ENCODE data around the gene RIMS3. TPM values are rescaled to one million over a fixed set of nuclear protein-coding genes. Genes with fewer than 3 reads are reported as not detected.
"Not testable (repeated sequence)": the region's sequence is repeated elsewhere in the genome, so short reads cannot be mapped to it uniquely, and the experiment has no call there.

Gene RIMS3
- polyA plus RNA-seq, 4 donors: under 0.01 to 3.4 (median 1.1) TPM; not detected in 1

DNA sequence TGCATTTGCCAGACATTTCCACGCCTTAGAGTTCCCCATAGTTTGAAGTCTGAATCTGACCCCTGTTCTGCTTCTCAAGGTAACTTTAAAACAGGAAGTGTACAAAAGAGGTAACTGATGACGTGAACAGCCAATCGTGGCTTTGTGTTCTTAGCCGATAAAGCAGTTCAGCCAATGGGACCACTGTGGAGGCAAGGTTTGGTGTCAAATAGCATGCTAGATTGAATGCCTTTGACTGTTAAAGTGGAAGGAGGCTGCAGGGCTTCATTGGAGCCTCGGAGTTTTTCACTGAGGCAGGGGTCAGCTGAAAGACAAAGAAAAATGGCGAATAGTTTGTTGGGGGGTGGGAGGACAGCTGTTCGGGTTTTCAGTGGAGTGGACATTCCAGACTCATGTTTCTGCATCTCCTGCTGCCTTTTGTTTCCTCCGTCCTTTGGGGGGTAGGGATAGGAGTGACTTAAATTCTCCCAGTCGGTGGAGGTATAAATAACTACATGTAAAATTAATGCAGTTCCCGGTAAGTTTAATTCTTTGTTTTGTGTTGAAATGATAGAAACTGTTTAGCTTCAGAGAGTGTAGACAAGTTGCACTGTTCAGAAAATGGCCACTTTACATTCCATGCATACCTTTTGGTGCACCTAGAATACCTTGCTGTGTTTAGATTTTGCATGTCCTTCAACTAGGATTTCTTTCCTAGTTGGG lies 43.8 kb upstream of the RIMS3 start:
- 2% methylated on average over 10 of the region's 10 CpGs for WGBS, 3 donors
- peaks cover 0 to 4% (median 0%) of the 10 kb centered on the region in 3 donors for H3K36me3 ChIP-seq (ENCODE audit: control insufficient read depth in 3 of 3, insufficient read depth in 2 of 3, low read depth in 1 of 3, low read length in 3 of 3)
- peak overlapping the region in 2 of 3 donors; percentile 60 to 68 for H3K4me3 ChIP-seq (ENCODE audit: low read depth in 1 of 3, low read length in 3 of 3)
- H3K27me3 ChIP-seq (ENCODE audit: control insufficient read depth in 3 of 3, insufficient read depth in 3 of 3, low read length in 3 of 3): no peaks in the 10 kb centered on the region
- no peaks in the 10 kb centered on the region for H3K9me3 ChIP-seq (ENCODE audit: control insufficient read depth in 2 of 2, insufficient read depth in 1 of 2, low read depth in 1 of 2, low read length in 1 of 2)
- peak; percentile 94 to 99 for DNase-seq
- H3K4me1 ChIP-seq (ENCODE audit: control insufficient read depth in 3 of 3, insufficient read depth in 2 of 3, low read depth in 1 of 3, low read length in 2 of 3): peaks cover 5 to 12% (median 8%) of the 10 kb centered on the region in 3 donors
- FAIRE-seq: no peak
- peak overlapping the region; percentile 43 to 94 (median 76) for H3K27ac ChIP-seq (ENCODE audit: low read depth in 1 of 3, low read length in 2 of 3)

DNA sequence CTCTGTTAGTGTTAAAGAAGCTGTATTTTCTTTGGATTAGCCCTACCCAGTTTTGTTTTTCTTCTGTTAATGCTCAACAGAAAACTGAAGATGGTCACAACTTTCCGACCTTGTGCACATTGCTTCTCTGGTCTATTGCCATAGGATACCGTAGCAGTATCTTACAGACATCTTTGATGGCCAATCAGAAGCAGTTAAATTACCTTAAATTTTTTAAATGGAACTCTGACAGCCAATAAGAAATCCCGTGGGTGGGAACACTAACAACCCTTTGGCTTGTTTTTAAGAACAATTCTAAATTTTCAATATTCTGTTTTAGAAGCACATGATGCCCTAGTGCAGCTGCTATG lies 43.2 kb upstream of the RIMS3 start:
- Histone ChIP-seq H3K4me3 (ENCODE audit: low read depth in 1 of 3, low read length in 3 of 3) (peak overlapping the region in 2 of 3 donors; percentile 20 to 68), H3K9me3 (ENCODE audit: control insufficient read depth in 2 of 2, insufficient read depth in 1 of 2, low read depth in 1 of 2, low read length in 1 of 2) (no peaks in the 10 kb centered on the region), H3K36me3 (ENCODE audit: control insufficient read depth in 3 of 3, insufficient read depth in 2 of 3, low read depth in 1 of 3, low read length in 3 of 3) (peaks cover 0 to 4% (median 0%) of the 10 kb centered on the region in 3 donors), H3K27ac (ENCODE audit: low read depth in 1 of 3, low read length in 2 of 3) (peak overlapping the region; percentile 43 to 94 (median 76)), H3K27me3 (ENCODE audit: control insufficient read depth in 3 of 3, insufficient read depth in 3 of 3, low read length in 3 of 3) (no peaks in the 10 kb centered on the region), H3K4me1 (ENCODE audit: control insufficient read depth in 3 of 3, insufficient read depth in 2 of 3, low read depth in 1 of 3, low read length in 2 of 3) (peaks cover 5 to 12% (median 8%) of the 10 kb centered on the region in 3 donors)
- no peak for DNase-seq
- no peak for FAIRE-seq
- WGBS, 3 donors: 0 to 8% (median 1%) methylated on average over 3 of the region's 3 CpGs

DNA sequence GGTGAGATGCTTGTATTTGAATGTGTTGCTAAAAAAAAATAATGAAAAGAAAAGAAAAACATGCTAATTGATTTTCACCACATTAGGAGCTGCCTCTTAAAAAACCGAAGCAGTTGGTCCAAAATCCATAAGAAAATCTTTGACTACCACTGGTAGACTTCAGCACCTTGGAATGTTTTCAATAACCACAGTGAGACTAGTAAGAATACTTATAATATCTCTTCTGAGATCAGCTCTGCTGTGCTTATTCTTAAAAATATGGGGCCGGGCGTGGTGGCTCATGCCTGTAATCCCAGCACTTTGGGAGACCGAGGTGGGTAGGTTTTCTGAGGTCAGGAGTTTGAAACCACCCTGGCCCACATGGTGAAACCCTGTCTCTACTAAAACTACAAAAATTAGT lies 41.1 kb upstream of the RIMS3 start:
- H3K27me3 ChIP-seq (ENCODE audit: control insufficient read depth in 3 of 3, insufficient read depth in 3 of 3, low read length in 3 of 3): no peaks in the 10 kb centered on the region
- DNase-seq: no peak
- no peaks in the 10 kb centered on the region for H3K36me3 ChIP-seq (ENCODE audit: control insufficient read depth in 3 of 3, insufficient read depth in 2 of 3, low read depth in 1 of 3, low read length in 3 of 3)
- H3K4me3 ChIP-seq (ENCODE audit: low read depth in 1 of 3, low read length in 3 of 3): no peak overlapping the region
- H3K9me3 ChIP-seq (ENCODE audit: control insufficient read depth in 2 of 2, insufficient read depth in 1 of 2, low read depth in 1 of 2, low read length in 1 of 2): no peaks in the 10 kb centered on the region
- peaks cover 4 to 10% (median 4%) of the 10 kb centered on the region in 3 donors for H3K4me1 ChIP-seq (ENCODE audit: control insufficient read depth in 3 of 3, insufficient read depth in 2 of 3, low read depth in 1 of 3, low read length in 2 of 3)
- WGBS, 3 donors: 96 to 98% (median 97%) methylated on average over 4 of the region's 4 CpGs
- no peak overlapping the region for H3K27ac ChIP-seq (ENCODE audit: low read depth in 1 of 3, low read length in 2 of 3)
- FAIRE-seq: no peak

DNA sequence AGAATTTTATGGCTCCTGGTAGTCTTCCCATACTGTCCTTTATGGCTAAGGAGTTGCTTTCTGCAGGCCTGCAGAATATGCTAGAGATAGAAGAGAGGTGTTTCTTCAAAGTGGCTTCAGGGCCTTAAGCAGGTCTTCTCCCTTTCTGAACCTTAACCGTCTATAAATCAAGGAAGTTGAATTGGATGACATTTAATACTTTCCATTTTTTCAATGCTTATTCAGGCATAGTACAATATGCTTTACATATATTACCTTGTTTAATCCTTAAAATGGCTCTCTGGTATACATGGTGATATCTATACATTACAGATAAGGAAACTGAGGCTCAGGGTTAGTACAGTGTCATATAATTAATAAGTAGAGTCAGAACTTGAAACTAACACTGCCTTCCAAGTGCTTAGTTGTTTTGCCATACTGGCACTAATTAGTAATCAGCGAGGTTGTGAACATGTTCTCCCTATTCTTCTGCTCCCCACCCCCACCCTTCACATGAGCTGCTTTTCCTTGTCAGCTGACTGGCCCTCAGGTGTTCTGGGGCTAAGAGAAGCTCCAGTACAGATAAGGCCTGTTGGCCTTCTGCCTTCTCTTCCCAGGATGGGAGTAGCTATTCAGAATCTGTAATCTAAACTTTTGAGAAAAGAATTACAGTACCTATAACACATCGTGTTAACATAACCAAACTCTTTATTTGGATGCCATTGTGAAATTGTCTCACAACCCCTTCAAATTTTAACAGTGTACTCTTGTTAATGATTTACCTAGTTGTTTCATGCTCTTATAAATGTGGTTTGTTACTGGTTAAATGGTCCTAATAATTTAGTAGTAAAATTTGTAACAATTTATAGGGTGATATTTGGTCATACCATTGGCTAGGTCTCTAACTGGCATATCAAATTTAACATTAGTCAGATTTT lies 39.6 kb upstream of the RIMS3 start:
- no peaks in the 10 kb centered on the region for H3K36me3 ChIP-seq (ENCODE audit: control insufficient read depth in 3 of 3, insufficient read depth in 2 of 3, low read depth in 1 of 3, low read length in 3 of 3)
- H3K9me3 ChIP-seq (ENCODE audit: control insufficient read depth in 2 of 2, insufficient read depth in 1 of 2, low read depth in 1 of 2, low read length in 1 of 2): no peaks in the 10 kb centered on the region
- peak overlapping the region in 1 of 3 donors; percentile 49 for H3K27ac ChIP-seq (ENCODE audit: low read depth in 1 of 3, low read length in 2 of 3)
- no peak overlapping the region for H3K4me3 ChIP-seq (ENCODE audit: low read depth in 1 of 3, low read length in 3 of 3)
- no peaks in the 10 kb centered on the region for H3K27me3 ChIP-seq (ENCODE audit: control insufficient read depth in 3 of 3, insufficient read depth in 3 of 3, low read length in 3 of 3)
- FAIRE-seq (no peak), DNase-seq (peak; percentile 22 to 60)
- H3K4me1 ChIP-seq (ENCODE audit: control insufficient read depth in 3 of 3, insufficient read depth in 2 of 3, low read depth in 1 of 3, low read length in 2 of 3): peaks cover 0 to 5% (median 0%) of the 10 kb centered on the region in 3 donors
- 56 to 70% (median 58%) methylated on average over 3 of the region's 3 CpGs for WGBS, 3 donors

DNA sequence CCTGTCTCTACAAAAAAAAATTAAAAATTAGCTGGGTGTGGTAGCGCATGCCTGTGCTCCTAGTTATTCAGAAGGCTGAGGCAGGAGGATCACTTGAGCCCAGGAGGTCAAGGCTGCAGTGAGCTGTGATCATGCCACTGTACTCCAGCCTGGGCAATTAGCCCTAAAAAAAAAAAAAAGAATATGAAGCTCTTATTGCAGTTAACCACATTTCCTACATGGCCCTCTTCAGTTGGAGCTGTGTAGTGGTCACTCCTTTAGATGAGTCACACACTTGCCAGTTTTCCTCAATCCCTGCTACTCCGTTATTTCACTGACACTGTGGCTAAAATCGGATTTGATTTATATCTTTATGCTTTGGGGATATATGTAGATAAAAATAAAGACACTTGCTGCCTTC lies 37.8 kb upstream of the RIMS3 start:
- no peaks in the 10 kb centered on the region for H3K9me3 ChIP-seq (ENCODE audit: control insufficient read depth in 2 of 2, insufficient read depth in 1 of 2, low read depth in 1 of 2, low read length in 1 of 2)
- no peaks in the 10 kb centered on the region for H3K27me3 ChIP-seq (ENCODE audit: control insufficient read depth in 3 of 3, insufficient read depth in 3 of 3, low read length in 3 of 3)
- H3K4me3 ChIP-seq (ENCODE audit: low read depth in 1 of 3, low read length in 3 of 3): no peak overlapping the region
- FAIRE-seq (no peak), DNase-seq (no peak)
- peaks cover 0 to 2% (median 0%) of the 10 kb centered on the region in 3 donors for H3K36me3 ChIP-seq (ENCODE audit: control insufficient read depth in 3 of 3, insufficient read depth in 2 of 3, low read depth in 1 of 3, low read length in 3 of 3)
- H3K4me1 ChIP-seq (ENCODE audit: control insufficient read depth in 3 of 3, insufficient read depth in 2 of 3, low read depth in 1 of 3, low read length in 2 of 3): peaks cover 0 to 5% (median 0%) of the 10 kb centered on the region in 3 donors
- H3K27ac ChIP-seq (ENCODE audit: low read depth in 1 of 3, low read length in 2 of 3): no peak overlapping the region
- 89 to 95% (median 91%) methylated on average over 3 of the region's 3 CpGs for WGBS, 3 donors

DNA sequence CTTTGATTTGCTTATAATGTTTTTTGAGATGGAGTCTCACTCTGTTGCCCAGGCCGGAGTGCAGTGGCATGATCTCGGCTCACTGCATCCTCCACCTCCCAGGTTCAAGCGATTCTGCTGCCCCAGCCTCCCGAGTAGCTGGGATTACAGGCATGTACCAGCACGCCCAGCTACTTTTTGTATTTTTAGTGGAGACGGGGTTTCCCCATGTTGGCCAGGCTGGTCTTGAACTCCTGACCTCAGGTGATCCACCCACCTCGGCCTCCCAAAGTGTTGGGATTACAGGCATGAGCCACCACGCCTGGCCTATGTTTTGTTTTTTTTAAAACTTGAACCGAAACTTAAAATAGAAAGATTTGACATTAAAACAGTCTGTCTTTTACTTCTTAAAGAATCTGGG lies 37.3 kb upstream of the RIMS3 start:
- H3K36me3 ChIP-seq (ENCODE audit: control insufficient read depth in 3 of 3, insufficient read depth in 2 of 3, low read depth in 1 of 3, low read length in 3 of 3); DNase-seq; H3K27ac ChIP-seq (ENCODE audit: low read depth in 1 of 3, low read length in 2 of 3); H3K9me3 ChIP-seq (ENCODE audit: control insufficient read depth in 2 of 2, insufficient read depth in 1 of 2, low read depth in 1 of 2, low read length in 1 of 2); H3K27me3 ChIP-seq (ENCODE audit: control insufficient read depth in 3 of 3, insufficient read depth in 3 of 3, low read length in 3 of 3); FAIRE-seq; H3K4me1 ChIP-seq (ENCODE audit: control insufficient read depth in 3 of 3, insufficient read depth in 2 of 3, low read depth in 1 of 3, low read length in 2 of 3); H3K4me3 ChIP-seq (ENCODE audit: low read depth in 1 of 3, low read length in 3 of 3): not testable (repeated sequence)
- 87 to 91% (median 91%) methylated on average over 9 of the region's 9 CpGs for WGBS, 3 donors

DNA sequence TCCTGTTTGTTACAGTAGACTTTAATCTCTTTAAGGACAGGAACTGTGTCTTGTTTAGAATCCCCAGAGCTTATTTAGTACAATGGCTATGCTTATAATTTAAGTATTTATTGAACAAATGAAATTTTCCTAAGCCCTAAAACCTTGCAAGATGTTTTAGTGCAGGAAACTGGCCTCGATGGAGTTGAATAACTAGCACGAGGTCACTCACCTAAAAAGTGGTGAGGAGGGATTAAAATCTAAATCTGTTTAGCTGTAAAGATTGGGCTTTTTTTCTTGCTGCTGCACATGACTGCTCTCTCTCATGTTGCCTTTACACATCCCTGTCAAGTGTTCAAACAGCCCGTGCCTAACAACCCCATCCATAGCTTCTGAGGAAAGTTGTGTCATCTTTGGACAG lies 36.2 kb upstream of the RIMS3 start:
- Histone ChIP-seq H3K4me1 (ENCODE audit: control insufficient read depth in 3 of 3, insufficient read depth in 2 of 3, low read depth in 1 of 3, low read length in 2 of 3) (peaks cover 0 to 5% (median 2%) of the 10 kb centered on the region in 3 donors), H3K9me3 (ENCODE audit: control insufficient read depth in 2 of 2, insufficient read depth in 1 of 2, low read depth in 1 of 2, low read length in 1 of 2) (no peaks in the 10 kb centered on the region), H3K27me3 (ENCODE audit: control insufficient read depth in 3 of 3, insufficient read depth in 3 of 3, low read length in 3 of 3) (no peaks in the 10 kb centered on the region), H3K36me3 (ENCODE audit: control insufficient read depth in 3 of 3, insufficient read depth in 2 of 3, low read depth in 1 of 3, low read length in 3 of 3) (peaks cover 0 to 2% (median 2%) of the 10 kb centered on the region in 3 donors), H3K27ac (ENCODE audit: low read depth in 1 of 3, low read length in 2 of 3) (no peak overlapping the region), H3K4me3 (ENCODE audit: low read depth in 1 of 3, low read length in 3 of 3) (no peak overlapping the region)
- WGBS, 3 donors: 65 to 84% (median 74%) methylated on average over 3 of the region's 3 CpGs
- DNase-seq: no peak
- no peak for FAIRE-seq

DNA sequence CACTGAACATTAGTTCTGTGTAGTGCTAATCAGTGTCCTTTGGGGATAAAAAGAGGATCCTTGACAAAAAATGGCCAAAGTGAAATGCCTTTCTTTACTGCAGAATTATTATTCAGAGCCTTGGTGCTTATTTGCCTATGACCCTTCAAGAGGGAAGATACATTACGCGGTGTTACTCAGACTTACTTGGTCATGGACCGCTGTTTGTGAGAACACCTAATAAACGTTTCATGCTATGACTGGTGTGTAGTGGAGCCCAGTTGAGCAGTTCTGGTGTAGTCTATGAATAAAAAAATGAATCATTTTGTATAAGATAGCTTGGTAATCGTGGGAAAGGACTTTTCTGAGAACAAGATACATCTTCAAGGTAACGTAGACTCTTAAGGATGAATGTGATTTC lies 34.3 kb upstream of the RIMS3 start:
- Histone ChIP-seq H3K27me3 (ENCODE audit: control insufficient read depth in 3 of 3, insufficient read depth in 3 of 3, low read length in 3 of 3) (no peaks in the 10 kb centered on the region), H3K27ac (ENCODE audit: low read depth in 1 of 3, low read length in 2 of 3) (no peak overlapping the region), H3K4me3 (ENCODE audit: low read depth in 1 of 3, low read length in 3 of 3) (no peak overlapping the region), H3K36me3 (ENCODE audit: control insufficient read depth in 3 of 3, insufficient read depth in 2 of 3, low read depth in 1 of 3, low read length in 3 of 3) (peaks cover 0 to 2% (median 2%) of the 10 kb centered on the region in 3 donors), H3K4me1 (ENCODE audit: control insufficient read depth in 3 of 3, insufficient read depth in 2 of 3, low read depth in 1 of 3, low read length in 2 of 3) (peaks cover 0 to 4% (median 2%) of the 10 kb centered on the region in 3 donors), H3K9me3 (ENCODE audit: control insufficient read depth in 2 of 2, insufficient read depth in 1 of 2, low read depth in 1 of 2, low read length in 1 of 2) (no peaks in the 10 kb centered on the region)
- FAIRE-seq (no peak), DNase-seq (no peak)
- WGBS, 3 donors: 72 to 90% (median 78%) methylated on average over 6 of the region's 6 CpGs
